ENCODE data around the gene SNX1.
"Not testable (repeated sequence)": the region's sequence is repeated elsewhere in the genome, so short reads cannot be mapped to it uniquely, and the experiment has no call there.

The SNX1 gene

DNA sequence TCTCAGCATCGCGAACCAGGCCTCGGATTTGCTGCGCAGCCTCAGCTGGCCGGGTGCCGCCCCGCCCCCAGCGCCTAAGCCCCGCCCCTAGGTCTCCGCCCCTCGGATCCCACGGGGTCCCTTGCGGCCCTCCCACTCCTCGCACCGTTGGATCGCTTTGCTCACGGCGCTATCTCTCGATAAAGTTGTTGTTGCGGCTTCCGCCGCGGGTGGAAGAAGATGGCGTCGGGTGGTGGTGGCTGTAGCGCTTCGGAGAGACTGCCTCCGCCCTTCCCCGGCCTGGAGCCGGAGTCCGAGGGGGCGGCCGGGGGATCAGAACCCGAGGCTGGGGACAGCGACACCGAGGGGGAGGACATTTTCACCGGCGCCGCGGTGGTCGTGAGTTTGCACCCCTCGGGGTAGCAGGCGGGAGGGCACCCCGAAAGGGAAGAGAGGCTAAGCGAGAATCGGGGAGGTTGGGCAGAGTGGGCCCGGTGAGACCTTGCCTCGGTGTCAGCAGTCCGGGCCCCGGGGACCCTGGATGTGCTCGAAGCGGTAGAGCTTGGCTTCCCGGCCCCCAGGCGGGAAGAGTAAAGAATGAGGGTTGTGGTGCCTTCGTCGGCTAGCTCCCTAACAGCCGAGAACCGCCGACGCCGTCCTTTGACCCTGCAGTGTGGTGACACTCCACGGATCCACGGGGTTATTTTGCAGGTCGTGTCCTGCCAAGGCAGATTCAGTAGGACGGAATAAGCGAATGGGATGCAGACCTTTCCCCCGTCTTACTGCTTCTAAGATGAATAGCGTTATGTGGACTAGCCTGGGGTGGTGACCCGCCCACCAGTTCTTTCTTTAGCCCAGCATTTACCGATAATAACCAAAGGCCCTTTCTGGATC lies at the start of gene SNX1:
Gene SNX1, plus strand, starts transcription at position 188 of the 873 bp plus-strand sequence. Its CDS starts 32 bp downstream, at position 220.
- H3K4me3 ChIP-seq (ENCODE audit: low read depth, low read length) = peak within 1 kb of the TSS; percentile 93
- H3K4me1 ChIP-seq (ENCODE audit: control insufficient read depth, insufficient read depth, low read length) = peaks cover 19% of the 10 kb centered on the region
- H3K27me3 ChIP-seq (ENCODE audit: control insufficient read depth, insufficient read depth, low read length) = no peaks in the 10 kb centered on the region
- peak within 1 kb of the TSS; percentile 71 for H3K9ac ChIP-seq (ENCODE audit: low read length)
- H3K36me3 ChIP-seq (ENCODE audit: control insufficient read depth, insufficient read depth, low read length) = no peaks in the 10 kb centered on the region
- H3K9me3 ChIP-seq (ENCODE audit: control insufficient read depth, insufficient read depth, low read depth, low read length) = no peaks in the 10 kb centered on the region
- H3K27ac ChIP-seq (ENCODE audit: low read depth, low read length) = no peak within 1 kb of the TSS; the same call in 1 of the 2 replicates

- H3K9me3 ChIP-seq (ENCODE audit: control insufficient read depth, insufficient read depth, low read depth, low read length) = no peaks in the 10 kb centered on the region
- no peaks in the 10 kb centered on the region for H3K36me3 ChIP-seq (ENCODE audit: control insufficient read depth, insufficient read depth, low read length)
- peaks cover 11% of the 10 kb centered on the region for H3K4me1 ChIP-seq (ENCODE audit: control insufficient read depth, insufficient read depth, low read length)
- no peak within 1 kb of the TSS for H3K27ac ChIP-seq (ENCODE audit: low read depth, low read length)
- H3K27me3 ChIP-seq (ENCODE audit: control insufficient read depth, insufficient read depth, low read length) = peaks cover 57% of the 10 kb centered on the region
- peak within 1 kb of the TSS; percentile 56 for H3K9ac ChIP-seq (ENCODE audit: low read length)
- H3K4me3 ChIP-seq (ENCODE audit: low read depth, low read length) = peak within 1 kb of the TSS; percentile 69
These were observed 49.2 kb upstream of the SNX1 start, which contains the start of gene DAPK2 for GRCh38 chr15:64046421-64047153. TSS of gene DAPK2 (minus strand) at chr15:64046485. CDS start at chr15:64040261, 6,224 bp downstream.

DNA sequence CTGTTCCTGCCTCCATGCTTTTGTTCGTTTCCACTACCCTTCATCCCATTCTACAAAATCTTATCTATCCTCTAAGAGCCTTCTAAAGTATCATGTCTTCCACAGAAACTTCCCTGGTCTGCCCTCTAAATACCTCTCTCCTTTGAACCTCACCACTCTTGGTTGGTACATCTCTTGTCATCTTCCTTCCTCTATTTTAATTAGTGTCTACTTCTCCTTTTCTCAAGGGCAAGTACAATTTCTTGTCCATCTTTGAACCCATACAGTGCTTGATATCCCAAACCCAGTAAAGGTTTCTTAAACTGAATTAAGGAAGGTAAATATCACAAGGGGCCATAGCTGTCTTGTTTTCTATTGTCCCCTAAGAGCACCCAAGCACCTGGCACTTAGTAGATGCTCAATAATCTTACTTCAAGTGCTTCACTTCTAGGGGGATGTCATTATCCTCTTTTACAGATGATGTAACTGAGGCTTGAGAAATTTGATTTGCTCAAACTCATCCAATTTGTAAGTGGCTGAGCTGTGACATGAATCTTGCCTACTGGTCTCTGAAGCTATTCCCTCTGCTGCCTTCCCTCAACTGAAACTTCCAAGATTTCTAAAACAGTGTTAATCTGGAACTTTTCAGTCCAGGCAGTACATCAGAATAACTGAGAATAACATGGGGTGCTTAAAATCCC lies 46.9 kb upstream of the SNX1 start:
- no peaks in the 10 kb centered on the region for H3K36me3 ChIP-seq (ENCODE audit: control insufficient read depth, insufficient read depth, low read length)
- H3K9me3 ChIP-seq (ENCODE audit: control insufficient read depth, insufficient read depth, low read depth, low read length) = no peaks in the 10 kb centered on the region
- H3K4me1 ChIP-seq (ENCODE audit: control insufficient read depth, insufficient read depth, low read length) = peaks cover 11% of the 10 kb centered on the region
- peaks cover 56% of the 10 kb centered on the region for H3K27me3 ChIP-seq (ENCODE audit: control insufficient read depth, insufficient read depth, low read length)
- no peak overlapping the region for H3K27ac ChIP-seq (ENCODE audit: low read depth, low read length)
- no peak overlapping the region for H3K4me3 ChIP-seq (ENCODE audit: low read depth, low read length)
- H3K9ac ChIP-seq (ENCODE audit: low read length) = no peak overlapping the region

DNA sequence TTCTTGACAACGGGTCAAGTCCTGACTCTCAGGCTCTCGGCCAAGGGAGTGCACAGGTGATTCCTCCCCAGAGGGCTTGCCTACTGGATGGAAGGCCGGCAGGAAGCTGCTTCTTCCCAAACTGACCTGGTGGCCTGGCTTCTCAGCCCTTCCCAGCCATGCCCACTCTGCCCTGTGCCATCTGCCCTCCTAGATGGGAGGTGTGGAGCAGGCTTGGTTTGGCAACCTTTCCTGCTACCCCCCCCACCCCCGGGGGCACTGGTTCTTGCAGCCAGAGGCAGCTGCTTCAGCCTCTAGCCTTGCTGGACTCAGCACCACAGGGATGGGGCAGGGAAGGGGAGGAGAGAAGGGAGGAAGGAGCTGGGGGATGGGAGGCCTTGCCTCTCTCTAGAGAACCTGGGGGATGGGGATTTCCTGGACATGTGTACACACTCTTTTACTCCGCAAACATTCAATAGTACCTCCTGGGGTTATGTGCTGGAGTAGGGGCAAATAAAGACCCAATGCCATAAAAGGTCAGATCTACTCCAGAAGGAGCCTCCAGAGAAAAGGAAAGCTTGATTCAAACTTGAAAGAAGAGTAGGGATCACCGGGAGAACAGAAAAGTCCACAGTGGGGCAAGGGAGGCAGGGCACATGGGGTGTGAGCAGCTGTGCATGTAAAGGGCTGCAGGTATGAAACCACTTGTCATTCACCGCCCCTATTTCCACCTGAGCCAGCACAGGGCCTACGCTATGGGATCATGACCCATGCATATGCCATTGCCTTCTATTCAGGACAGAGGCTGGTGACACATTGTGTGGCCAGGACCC lies 45.3 kb upstream of the SNX1 start:
- no peaks in the 10 kb centered on the region for H3K9me3 ChIP-seq (ENCODE audit: control insufficient read depth, insufficient read depth, low read depth, low read length)
- no peak overlapping the region for H3K4me3 ChIP-seq (ENCODE audit: low read depth, low read length)
- no peaks in the 10 kb centered on the region for H3K36me3 ChIP-seq (ENCODE audit: control insufficient read depth, insufficient read depth, low read length)
- peaks cover 11% of the 10 kb centered on the region for H3K4me1 ChIP-seq (ENCODE audit: control insufficient read depth, insufficient read depth, low read length)
- peaks cover 40% of the 10 kb centered on the region for H3K27me3 ChIP-seq (ENCODE audit: control insufficient read depth, insufficient read depth, low read length)
- H3K9ac ChIP-seq (ENCODE audit: low read length) = no peak overlapping the region
- H3K27ac ChIP-seq (ENCODE audit: low read depth, low read length) = no peak overlapping the region

GRCh38 chr15:64051093-64051402 lies 44.7 kb upstream of the SNX1 start:
- Histone ChIP-seq H3K9me3 (ENCODE audit: control insufficient read depth, insufficient read depth, low read depth, low read length) (no peaks in the 10 kb centered on the region), H3K36me3 (ENCODE audit: control insufficient read depth, insufficient read depth, low read length) (no peaks in the 10 kb centered on the region), H3K4me3 (ENCODE audit: low read depth, low read length) (no peak overlapping the region), H3K9ac (ENCODE audit: low read length) (no peak overlapping the region), H3K4me1 (ENCODE audit: control insufficient read depth, insufficient read depth, low read length) (peaks cover 11% of the 10 kb centered on the region), H3K27ac (ENCODE audit: low read depth, low read length) (no peak overlapping the region), H3K27me3 (ENCODE audit: control insufficient read depth, insufficient read depth, low read length) (peaks cover 35% of the 10 kb centered on the region)

GRCh38 chr15:64051407-64052259 lies 44.1 kb upstream of the SNX1 start:
- Histone ChIP-seq H3K9me3 (ENCODE audit: control insufficient read depth, insufficient read depth, low read depth, low read length) (no peaks in the 10 kb centered on the region), H3K4me3 (ENCODE audit: low read depth, low read length) (no peak overlapping the region), H3K36me3 (ENCODE audit: control insufficient read depth, insufficient read depth, low read length) (no peaks in the 10 kb centered on the region), H3K27me3 (ENCODE audit: control insufficient read depth, insufficient read depth, low read length) (peaks cover 32% of the 10 kb centered on the region), H3K9ac (ENCODE audit: low read length) (no peak overlapping the region), H3K4me1 (ENCODE audit: control insufficient read depth, insufficient read depth, low read length) (peaks cover 9% of the 10 kb centered on the region), H3K27ac (ENCODE audit: low read depth, low read length) (no peak overlapping the region)

- H3K9ac ChIP-seq (ENCODE audit: low read length) = no peak overlapping the region
- H3K36me3 ChIP-seq (ENCODE audit: control insufficient read depth, insufficient read depth, low read length) = no peaks in the 10 kb centered on the region
- peaks cover 5% of the 10 kb centered on the region; the same call in 1 of the 2 replicates for H3K4me1 ChIP-seq (ENCODE audit: control insufficient read depth, insufficient read depth, low read length)
- no peaks in the 10 kb centered on the region for H3K9me3 ChIP-seq (ENCODE audit: control insufficient read depth, insufficient read depth, low read depth, low read length)
- no peak overlapping the region for H3K27ac ChIP-seq (ENCODE audit: low read depth, low read length)
- no peak overlapping the region for H3K4me3 ChIP-seq (ENCODE audit: low read depth, low read length)
- peaks cover 18% of the 10 kb centered on the region for H3K27me3 ChIP-seq (ENCODE audit: control insufficient read depth, insufficient read depth, low read length)
These were observed 42.8 kb upstream of the SNX1 start for GRCh38 chr15:64052925-64053491.

- not testable (repeated sequence) for H3K9me3 ChIP-seq (ENCODE audit: control insufficient read depth, insufficient read depth, low read depth, low read length); H3K4me1 ChIP-seq (ENCODE audit: control insufficient read depth, insufficient read depth, low read length); H3K9ac ChIP-seq (ENCODE audit: low read length); H3K27ac ChIP-seq (ENCODE audit: low read depth, low read length); H3K36me3 ChIP-seq (ENCODE audit: control insufficient read depth, insufficient read depth, low read length); H3K4me3 ChIP-seq (ENCODE audit: low read depth, low read length)
- peaks cover 11% of the 10 kb centered on the region for H3K27me3 ChIP-seq (ENCODE audit: control insufficient read depth, insufficient read depth, low read length)
These were observed 42.1 kb upstream of the SNX1 start for GRCh38 chr15:64053674-64054073.

DNA sequence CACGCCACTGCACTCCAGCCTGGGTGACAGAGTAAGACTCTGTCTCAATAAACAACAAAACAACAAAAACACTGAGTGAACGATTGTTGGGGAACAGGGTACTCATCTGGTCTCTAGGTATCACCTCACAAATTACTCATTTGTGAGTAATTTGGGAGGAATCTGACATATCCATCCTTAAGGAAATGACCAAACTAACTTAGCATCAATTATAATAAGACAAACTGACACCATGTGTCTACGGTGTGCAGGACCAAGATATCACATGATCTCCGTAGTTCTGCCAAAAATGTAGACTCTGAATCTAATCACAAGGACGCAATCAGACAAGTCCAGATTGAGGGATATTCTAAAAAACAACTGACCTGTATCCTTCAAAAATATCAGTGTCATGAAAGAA lies 37.5 kb upstream of the SNX1 start:
- no peak overlapping the region for H3K27ac ChIP-seq (ENCODE audit: low read depth, low read length)
- no peak overlapping the region for H3K4me3 ChIP-seq (ENCODE audit: low read depth, low read length)
- no peak overlapping the region for H3K9ac ChIP-seq (ENCODE audit: low read length)
- no peaks in the 10 kb centered on the region for H3K9me3 ChIP-seq (ENCODE audit: control insufficient read depth, insufficient read depth, low read depth, low read length)
- H3K27me3 ChIP-seq (ENCODE audit: control insufficient read depth, insufficient read depth, low read length) = no peaks in the 10 kb centered on the region
- H3K4me1 ChIP-seq (ENCODE audit: control insufficient read depth, insufficient read depth, low read length) = no peaks in the 10 kb centered on the region
- no peaks in the 10 kb centered on the region for H3K36me3 ChIP-seq (ENCODE audit: control insufficient read depth, insufficient read depth, low read length)

Data from HUES6 (cell line).